Right forelimb (tissue), 1 donor: ENCODE results near the gene AKR1B1.
"Not testable (repeated sequence)": the region's sequence is repeated elsewhere in the genome, so short reads cannot be mapped to it uniquely, and the experiment has no call there.

Source experiments
- DNase-seq: peaks from one replicate; pipeline ENCODE4 v3.0.0-alpha.2; 2018

AKR1B1 gene

DNA sequence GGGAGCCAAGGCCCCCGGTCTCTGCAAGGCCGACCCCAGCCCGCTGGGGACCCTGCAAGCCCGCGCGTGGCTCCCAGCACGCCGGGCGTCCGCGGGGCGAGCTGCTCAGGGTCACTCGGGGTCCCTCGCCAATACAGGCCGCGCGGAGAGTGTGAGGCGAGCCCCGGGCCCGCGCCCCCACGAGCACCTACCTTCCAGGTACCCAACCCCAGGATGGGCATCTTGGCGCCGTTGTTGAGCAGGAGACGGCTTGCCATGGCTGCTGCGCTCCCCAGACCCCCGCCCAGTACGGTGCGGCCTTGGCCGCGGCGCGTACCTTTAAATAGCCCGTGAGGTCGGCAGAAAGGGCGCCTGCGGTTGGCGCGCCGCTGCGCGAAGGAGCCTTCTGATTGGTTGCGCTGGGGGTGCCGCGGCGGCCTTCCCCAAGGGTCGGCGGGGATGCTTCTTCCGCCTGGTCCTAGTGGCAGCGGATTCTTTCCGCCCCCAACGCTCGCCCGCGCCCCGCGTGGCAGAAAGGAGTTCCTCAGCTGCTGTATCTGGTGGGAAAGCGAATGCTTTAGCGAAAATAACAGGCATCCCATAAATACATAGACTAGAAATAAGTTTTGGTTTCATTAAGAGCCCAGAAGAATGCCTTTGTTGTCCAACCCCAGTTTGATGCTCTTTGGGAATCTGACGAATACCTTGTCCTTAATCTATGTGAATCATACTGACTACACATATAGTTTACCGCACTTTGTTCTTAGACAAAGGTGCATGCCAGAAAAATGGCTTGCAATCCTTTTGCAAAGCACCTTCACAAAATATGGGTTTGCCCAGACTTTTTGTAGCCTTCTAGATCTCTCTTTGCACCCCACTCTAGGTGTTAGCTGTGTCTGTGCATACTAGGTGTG is at the start of gene AKR1B1:
Gene AKR1B1, minus strand, starts transcription at position 295 of the 893 bp plus-strand sequence. Its CDS starts 38 bp downstream, at position 257.
- DNase-seq: peak; percentile 92

DNA sequence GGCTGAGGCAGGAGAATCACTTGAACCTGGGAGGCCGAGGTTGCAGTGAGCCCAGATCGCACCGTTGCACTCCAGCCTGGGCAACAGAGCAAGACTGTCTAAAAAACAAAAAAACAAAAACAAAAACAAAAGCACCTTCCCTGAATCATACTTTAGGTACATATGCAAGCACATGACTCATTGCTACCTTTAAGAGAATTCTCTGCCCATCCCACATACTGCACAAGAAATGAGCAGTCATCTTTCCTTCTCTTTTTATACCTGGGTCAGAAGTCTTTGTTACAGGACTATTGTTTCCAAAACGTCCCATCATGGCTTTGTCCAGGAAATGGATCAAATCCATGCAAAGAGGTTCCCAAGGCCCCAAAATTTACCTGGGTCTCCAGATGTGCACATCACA is 47.0 kb upstream of the AKR1B1 start:
- no peak for DNase-seq

DNA sequence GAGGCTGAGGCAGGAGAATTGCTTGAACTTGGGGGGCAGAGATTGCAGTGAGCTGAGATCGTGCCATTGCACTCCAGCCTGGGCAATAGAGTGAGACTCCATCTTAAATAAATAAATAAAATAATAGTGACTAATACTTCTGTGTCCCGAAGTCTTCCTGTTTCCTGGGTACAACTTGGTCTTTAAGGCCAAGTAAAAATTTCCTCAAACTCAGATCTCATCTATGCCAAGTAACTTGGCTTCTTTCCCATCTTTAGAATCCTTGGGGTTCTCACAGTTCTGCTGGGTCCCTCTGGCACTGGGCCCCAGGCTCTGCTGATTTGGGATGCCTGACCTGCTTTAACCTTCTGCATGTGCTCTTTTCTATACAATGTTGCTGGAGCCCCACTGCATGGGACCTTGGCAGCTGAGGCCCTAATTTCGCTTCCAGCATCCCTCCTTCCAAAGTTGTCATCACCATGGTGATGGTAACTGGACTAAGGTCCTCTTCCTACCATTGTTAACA is 45.8 kb upstream of the AKR1B1 start:
- DNase-seq: no peak

DNA sequence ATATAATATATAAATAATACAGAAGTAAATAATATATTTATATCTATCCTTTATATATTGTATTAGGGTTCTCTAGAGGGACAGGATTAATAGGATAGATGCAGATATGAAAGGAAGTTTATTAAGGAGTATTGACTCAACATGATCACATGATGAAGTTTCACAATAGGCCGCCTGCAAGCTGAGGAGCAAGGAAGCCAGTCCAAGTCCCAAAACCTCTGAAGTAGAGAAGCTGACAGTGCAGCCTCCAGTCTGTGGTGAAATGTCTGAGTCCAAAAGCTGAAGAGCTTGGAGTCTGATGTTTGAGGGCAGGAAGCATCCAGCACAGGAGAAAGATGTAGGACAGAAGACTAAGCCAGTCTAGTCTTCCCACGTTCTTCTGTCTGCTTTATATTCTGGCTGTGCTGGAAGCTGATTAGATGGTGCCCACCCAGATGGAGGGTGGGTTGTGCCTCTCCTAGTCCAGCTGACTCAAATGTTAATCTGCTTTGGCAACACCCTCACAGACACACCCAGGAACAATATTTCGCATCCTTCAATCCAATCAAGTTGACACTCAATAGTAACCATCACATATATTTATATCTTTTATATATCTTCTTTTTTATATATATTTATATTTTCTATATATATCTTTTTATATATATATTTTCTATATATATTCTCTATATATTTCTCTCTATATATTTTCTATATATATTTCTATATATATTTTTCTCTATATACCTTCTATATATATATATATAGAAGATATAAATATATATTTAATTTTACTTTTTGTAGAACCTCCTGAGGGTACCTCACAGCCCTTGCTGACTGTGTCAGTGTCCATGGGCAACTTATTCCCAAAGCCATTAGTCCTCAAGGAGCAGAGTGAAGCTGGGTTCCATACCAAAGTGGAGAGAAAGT is 43.8 kb upstream of the AKR1B1 start:
- no peak for DNase-seq

DNA sequence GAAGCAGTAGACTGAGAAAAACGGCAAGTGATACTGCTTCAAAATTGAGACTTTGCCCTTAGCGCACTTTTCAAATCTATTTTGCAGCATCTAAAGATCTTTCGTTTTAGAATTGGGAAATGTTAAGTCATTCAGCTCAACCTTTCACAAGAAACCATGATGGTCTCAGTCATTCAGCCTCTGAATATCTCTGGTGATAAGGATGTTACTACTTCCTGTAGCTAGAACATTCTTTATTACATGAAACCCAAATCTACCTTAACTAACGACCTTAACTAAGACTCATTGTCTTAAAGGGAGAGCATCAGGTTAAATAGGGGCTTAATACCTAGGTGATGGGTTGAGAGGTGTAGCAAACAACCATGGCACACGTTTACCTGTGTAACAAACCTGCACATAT is 42.1 kb upstream of the AKR1B1 start:
- DNase-seq: no peak

DNA sequence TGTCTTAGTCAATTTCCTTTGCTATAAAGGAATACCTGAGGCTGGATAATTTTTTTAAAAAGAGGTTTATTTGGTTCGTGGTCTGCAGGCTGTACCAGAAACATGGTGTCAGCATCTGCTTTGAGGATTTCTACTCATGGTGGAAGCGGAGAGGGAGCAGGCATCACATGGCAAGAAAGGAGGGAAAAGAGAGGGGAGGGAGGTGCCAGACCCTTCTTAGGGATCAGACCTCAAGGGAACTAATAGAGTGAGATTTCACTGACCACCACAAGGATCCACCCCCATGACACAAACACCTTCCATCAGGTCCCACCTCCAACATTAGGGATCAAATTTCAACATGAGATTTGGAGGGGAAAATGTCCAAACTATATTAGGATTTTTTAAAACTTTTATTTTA is 41.5 kb upstream of the AKR1B1 start:
- no peak for DNase-seq

DNA sequence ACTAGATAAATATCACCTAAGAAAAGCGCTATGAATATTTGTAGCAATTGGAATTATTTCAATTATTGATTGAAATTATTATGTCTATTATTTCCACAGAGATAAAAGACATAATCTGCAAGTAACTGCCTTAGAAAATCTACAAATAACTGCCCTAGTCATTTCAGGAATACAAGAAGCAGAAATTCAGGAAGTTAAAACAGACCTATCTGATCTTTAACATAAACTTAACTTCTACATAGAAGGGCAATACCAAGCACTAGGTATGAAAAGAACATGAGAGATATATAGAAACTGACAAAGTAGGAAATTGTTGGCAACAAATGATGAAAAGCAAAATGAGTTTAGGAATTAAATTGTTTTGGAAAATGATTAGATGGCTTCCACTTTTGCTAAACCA is 36.6 kb upstream of the AKR1B1 start:
- no peak for DNase-seq

DNA sequence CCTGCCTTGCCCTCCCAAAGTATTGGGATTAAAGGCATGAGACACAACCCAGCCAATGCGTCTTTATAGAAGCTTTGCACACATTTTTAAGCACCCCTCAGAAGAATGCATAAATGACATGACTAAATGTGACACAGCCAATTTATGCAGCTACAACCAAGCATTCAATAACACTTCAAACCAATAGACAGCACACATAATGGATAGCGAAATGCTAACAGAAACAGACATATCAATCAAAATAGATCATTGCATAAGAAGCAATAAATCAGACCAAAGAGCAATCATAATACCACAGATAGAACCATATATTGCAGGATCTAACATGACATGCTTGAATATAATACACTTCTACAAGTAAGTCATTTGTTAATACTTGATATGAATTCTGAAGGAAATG is 34.2 kb upstream of the AKR1B1 start:
- DNase-seq: no peak

DNA sequence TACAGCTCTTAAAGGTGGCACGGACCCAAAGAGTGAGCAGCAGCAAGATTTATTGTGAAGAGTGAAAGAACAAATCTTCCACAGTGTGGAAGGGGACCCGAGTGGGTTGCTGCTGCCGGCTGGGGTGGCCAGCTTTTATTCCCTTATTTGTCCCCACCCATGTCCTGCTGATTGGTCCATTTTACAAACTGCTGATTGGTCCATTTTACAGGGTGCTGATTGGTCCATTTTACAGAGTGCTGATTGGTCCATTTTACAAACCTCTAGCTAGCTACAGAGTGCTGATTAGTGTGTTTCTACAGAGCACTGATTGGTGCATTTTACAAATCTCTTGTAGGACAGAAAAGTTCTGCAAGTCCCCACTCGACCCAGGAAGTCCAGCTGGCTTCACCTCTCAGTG is 28.8 kb upstream of the AKR1B1 start:
- not testable (repeated sequence) for DNase-seq

DNA sequence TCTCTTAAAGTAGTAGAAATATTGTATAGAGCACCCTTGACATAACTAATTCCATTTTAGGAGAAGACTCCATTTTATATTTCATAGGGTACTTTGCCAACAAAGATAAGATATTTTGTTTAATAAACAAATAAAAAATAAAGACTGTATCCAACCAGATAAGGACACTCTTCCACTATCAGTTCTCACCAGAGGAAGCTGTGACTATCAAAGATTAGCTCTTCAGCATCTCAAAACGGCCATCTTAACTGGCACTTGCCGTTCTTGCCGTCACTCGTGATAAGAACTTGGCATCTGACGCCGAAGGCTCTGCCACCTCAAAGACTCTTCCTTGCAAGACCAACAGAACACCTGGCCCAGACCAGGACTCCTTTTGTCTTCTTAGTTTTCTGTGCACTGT is 26.3 kb upstream of the AKR1B1 start:
- no peak for DNase-seq

DNA sequence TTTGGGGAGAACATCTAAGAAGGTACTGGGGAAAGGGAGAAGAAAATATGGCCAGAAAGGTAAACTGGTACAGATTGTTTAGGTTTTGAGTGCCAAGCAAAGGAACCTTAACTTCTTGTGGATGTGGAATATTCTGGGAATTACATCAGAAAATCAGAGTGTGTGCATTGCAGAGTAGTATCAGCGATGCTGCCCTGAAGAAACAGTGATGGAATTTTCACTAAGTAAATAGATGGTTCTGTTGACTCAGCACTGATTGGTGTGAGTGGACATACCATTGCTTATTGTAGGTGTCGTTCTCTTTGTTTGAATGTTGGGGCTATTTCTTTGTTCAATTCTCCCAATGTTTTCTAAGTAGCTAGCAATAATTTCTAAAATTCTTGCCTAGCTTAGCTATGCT is 24.4 kb upstream of the AKR1B1 start:
- DNase-seq: no peak

DNA sequence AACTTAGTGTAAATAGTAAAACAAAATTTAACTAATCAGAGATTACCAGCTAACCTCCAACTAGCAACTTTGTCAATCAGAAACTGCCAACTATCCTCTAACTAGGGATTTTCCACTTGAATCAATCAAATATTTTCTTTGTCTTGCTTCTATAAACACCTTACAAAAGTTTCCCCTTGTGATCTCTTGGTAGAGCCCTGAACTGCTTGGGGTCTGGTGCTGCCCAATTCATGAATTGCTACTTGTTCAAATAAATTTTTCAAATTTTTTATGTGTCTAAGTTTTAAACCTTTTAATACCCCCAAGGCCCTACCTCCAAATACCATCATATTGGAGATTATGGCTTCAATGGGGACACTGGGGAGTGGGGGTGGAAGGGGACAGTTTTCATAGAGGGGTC is 24.0 kb upstream of the AKR1B1 start:
- DNase-seq: no peak

DNA sequence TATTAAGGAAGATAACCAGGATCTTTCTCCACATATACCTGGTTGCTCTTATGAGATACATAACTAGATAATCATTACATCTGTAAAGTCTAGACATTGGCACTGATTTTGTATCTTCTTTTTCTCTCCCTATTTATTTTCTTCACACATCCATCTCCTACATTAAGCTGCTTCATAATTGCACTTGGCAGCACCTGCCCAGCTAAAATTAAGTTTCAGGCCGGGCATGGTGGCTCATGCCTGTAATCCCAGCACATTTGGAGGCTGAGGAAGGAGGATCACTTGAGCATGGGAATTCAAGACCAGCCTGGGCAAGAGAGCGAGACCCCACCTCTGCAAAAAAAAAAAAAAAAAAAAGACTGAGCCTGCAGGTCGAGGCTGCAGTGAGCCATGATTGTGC is 22.3 kb upstream of the AKR1B1 start:
- no peak for DNase-seq

DNA sequence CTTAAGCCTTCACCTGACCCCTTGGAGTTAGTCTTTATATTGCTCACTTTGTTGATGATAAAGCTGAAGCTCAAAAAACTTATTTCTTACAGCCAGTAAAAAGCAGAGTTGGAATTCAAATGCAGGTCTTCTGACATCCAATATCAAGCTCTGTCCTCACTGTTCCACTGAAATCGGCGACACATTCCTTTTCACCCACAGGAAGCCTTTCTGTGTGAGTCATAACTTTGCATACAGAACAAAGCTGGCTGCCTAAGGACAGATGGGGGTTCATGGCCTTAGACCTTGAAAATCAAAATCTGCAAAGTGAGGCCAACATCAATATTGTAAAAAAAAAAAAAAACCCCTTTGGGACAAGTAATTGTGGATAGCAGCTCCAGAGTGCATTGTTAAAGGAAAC is 21.8 kb upstream of the AKR1B1 start:
- DNase-seq: no peak

DNA sequence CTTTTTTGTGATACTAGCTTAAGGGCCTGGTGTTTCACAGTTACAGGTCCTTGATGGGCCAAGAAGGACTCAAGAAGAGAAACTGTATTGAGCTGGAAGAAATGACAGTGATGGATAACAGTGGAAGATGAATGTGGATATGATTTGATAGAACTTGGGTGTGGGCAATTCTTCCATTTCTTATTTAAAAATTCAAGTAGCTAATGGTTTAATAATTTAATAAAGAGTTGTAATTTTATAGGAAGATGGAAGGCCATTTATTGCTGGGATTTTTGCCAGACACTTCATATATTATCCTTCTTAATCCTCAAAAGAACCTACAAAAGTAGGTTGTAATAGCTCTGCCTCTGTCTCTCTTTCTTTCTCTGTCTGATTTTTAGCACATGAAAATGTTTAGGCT is 21.3 kb upstream of the AKR1B1 start:
- no peak for DNase-seq

DNA sequence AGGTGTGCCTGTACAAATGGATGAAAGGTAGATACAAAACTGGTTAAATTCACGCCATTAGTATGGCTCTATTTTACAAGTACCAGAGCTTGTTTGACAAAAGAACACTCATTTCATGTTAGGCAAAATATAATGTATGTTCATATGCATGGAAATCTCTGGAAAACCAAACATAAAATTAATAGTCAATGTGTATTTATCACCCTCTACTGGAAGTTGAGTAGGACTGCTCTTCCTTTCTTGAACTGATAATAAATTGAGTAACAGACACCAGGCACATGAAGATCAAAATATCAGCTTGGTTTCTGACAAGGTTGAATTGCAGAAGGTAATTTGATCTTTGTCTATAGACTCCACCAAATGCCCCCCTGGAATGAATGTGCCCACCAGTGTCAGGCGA is 19.8 kb upstream of the AKR1B1 start:
- no peak for DNase-seq

DNA sequence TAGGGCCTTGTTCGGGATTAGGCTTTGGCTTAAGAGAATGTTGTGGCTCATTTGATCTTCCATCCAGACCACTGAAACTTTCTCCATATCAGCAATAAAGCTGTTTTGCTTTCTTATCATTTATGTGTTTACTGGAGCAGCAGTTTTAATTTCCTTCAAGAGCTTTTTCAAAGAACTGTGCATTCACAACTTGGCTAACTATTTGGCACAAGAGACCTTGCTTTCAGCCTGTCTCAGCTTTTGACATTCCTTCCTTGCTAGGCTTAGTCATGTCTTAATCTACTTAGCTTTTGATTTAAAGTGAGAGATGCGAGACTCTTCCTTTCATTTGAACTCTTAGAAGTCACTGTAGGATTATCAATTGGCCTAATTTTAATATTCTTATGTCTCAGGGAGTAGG is 19.1 kb upstream of the AKR1B1 start:
- DNase-seq: no peak

DNA sequence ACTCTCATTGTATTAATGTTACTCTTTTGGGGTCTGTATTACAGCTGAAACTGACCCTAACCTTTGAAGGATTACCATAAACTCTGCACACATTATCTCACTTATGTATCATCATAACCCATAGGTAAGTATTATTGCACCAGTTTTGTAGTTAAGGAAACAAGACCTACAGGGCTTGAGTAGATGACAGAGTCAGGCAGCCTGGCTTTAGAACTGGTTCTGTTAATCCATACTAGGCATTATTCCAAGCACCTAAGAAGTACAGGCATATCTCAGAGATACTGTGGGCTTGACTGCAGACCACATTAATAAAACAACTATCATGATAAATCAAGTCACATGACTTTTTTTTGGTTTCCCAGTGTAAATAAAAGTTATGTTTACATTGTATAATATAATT is 17.1 kb upstream of the AKR1B1 start:
- no peak for DNase-seq

DNA sequence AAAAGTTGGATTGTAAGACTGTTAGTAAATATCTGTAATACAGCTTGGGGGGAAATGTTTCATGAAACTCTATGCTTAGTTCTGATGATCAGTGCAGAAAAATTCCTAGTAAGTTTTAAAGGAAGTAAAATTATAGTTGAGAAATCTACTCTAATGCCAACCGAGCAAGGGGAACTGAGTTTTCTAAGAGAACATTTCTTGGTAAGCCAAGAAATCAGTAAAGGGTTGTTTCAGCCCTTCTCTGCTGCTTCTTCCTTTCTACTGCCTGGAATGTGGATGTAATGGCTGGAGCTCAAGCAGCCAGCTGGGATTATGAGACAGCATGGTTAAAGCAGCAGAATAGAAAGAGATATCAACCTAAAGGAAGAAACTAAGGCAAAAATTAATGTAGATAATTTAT is 15.9 kb upstream of the AKR1B1 start:
- no peak for DNase-seq

DNA sequence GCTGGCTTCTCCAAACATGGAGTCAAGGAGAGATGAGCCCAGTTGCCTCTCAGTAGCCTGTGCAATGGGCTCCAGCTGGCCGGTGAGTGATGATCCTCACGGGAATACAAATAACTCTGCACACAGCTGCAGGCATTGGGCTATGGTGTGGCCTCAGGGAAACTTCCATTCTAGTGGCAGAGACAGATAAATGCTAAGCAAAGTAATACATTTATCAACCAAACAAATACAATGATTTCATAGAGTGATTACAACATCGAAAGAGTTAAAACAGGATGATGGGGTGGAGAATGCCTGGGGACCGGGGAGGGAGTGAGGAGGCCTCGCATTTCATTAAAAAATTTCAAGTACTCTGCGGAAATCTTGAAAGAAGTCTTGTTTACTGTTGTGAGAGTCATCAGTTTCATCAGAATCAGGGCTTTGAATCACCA is 15.0 kb upstream of the AKR1B1 start:
- DNase-seq: no peak

DNA sequence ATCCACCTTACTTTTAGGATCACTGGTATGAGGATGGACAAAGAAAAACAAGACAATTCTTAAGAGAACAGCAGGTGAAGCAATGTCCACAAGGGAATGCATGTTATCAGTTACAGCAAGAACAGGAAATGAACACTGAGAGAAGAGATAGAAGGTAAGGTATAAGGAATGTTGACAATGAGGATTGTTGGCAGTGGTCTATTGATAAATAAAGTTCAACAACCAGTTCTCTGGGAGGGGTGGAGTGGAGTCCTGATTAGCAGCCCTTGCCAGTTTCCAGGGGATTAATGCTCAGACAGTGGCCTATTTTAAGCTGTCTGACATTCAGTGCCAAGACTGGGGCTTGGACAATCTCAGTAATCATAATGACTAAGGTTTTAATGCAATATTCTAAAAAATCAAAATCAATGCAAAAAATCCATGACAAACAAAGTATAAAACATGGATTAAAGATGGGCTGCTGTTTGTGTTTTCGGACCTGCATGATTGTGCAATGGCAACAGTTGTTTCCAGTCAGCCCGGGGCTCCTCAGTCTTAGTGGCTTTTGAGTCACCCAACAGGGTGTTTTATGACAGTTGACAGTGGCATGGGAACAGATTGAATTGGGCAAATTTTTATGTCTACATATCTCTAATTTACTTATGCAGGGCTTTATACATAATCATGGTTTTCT is 13.8 kb upstream of the AKR1B1 start:
- no peak for DNase-seq

DNA sequence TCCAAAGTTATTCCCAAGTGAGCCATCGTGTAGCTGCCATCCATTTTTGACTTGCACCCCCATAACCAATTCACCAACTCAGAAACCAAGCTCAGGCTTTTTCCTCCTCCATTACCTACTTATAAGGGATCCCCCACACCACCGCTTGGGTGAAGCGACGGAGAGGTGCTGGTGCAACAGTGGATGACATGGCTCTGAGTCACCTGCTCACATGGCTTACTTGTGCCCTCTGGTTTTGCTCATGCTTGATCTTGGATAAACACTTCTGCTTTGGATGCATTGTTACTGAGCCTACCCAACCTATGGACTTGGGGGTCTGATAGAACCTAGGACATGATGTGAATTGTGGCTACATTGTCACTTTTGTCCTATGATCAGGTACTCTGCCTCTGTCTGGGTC is 12.0 kb upstream of the AKR1B1 start:
- DNase-seq: no peak

DNA sequence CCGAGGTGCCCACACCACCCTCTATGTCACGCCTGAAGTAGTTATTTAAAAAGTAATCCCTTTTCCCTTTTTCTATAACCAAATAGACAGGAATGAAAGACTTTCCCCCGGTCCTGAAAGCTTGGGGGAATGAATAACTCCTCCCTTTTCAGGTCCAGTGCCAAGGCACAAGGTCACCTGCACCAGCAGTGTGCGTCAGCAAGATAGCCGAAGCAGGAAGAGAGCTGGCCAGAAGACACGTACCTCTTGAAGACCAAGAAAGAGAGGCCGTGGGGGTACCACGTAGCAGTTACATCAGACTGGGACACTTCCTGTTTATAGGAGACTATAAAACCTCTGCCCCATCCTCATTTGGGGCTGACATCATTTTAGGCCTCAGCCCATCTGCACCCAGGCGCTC is 10.7 kb upstream of the AKR1B1 start:
- no peak for DNase-seq
